Left colon (tissue), 2 donors: ENCODE measurements around the gene NFIB. TPM values are rescaled to one million over a fixed set of nuclear protein-coding genes. Genes with fewer than 3 reads are reported as not detected.
A peak's percentile ranks its signal among the peaks of the same experiment; 100 is the strongest.

Source experiments
- ATAC-seq: fragments of 200-7000 bp; cut with Tn5 transposase; one replicate; pipeline ENCODE4 v1.9.1; 2020; ENCODE audit warnings: mild to moderate bottlenecking, moderate library complexity
- DNase-seq, 2 donors: peaks; one replicate each; pipeline ENCODE4 v3.0.0-alpha.2; 2020
- intact Hi-C, 2 donors: fragments of 100-400 bp; cut with DNase I in 1 of 2; cut with micrococcal nuclease in 1 of 2; formaldehyde crosslinking; loops; one replicate each; pipeline versions ENCODE4 v1.11.2 to v1.14.0; 2022; cut with DNase I, micrococcal nuclease
- long read RNA-seq: library from polyadenylated mRNA; unstranded; transcript quantifications from one replicate; pipeline ENCODE4 v2.0.0, GENCODE V29; 2021
- total RNA-seq, 2 donors: library from RNA; stranded (reverse); fragmentation: NEBNext Ultra II Directional; extraction: Animal tissue kit (Norgen Biotek cat#: 25700); gene quantifications; one replicate each; pipeline ENCODE4 v1.2.1, GENCODE V29; 2021
- donor health status: DM: no; HTN: no; CAD: no.
- donor health status: DM: yes; HTN: yes; CAD: no.

NFIB gene
- total RNA-seq, result 10 to 100 TPM; 45.2 to 74.7 TPM
- long read RNA-seq, full-length matches to known transcripts, result 8 of 25 reads
- long read RNA-seq, partial matches to known transcripts, result 4 of 25 reads
- long read RNA-seq, other reads (novel, unspliced or antisense), result 13 of 25 reads

- intact Hi-C loops, result no loop called here
- DNase-seq (peak in 1 of 2 donors; percentile 45), ATAC-seq (peak; percentile 21)
Observed at GRCh38 chr9:14313951-14314423, at the start of gene NFIB. NFIB (minus strand) TSS chr9:14314141; CDS start chr9:14313511, 630 bp downstream.

GRCh38 chr9:14362175-14362574 is 48.2 kb upstream of the NFIB start:
- DNase-seq (no peak), ATAC-seq (no peak)
- intact Hi-C loops, result no loop called here

- DNase-seq (no peak), ATAC-seq (no peak)
- intact Hi-C loops, result no loop called here
Observed at GRCh38 chr9:14361074-14361473, 47.1 kb upstream of the NFIB start.

GRCh38 chr9:14358523-14358922 is 44.6 kb upstream of the NFIB start:
- DNase-seq, result no peak
- no peak for ATAC-seq
- intact Hi-C loops, result no loop called here

- intact Hi-C loops, result no loop called here
- DNase-seq (no peak), ATAC-seq (no peak)
Observed at GRCh38 chr9:14356351-14357265, 42.7 kb upstream of the NFIB start.

GRCh38 chr9:14354201-14354600 is 40.3 kb upstream of the NFIB start:
- DNase-seq, result no peak
- intact Hi-C loops, result loop anchor here in 1 of 2 donors (5.0 kb wide), 1 partner anchor 922 kb away; no protein-coding TSS in a partner anchor

GRCh38 chr9:14353222-14354056 is 39.5 kb upstream of the NFIB start:
- peak; percentile 77 to 94 for DNase-seq
- peak; percentile 86 for ATAC-seq
- intact Hi-C loops, result loop anchor here in 1 of 2 donors (5.0 kb wide), 1 partner anchor 921 kb away; no protein-coding TSS in a partner anchor

More at GRCh38 chr9:14354201-14354600, 40.3 kb upstream of the NFIB start:
- ATAC-seq, result no peak

GRCh38 chr9:14352503-14352902 is 38.6 kb upstream of the NFIB start:
- intact Hi-C loops, result loop anchor here in 1 of 2 donors (5.0 kb wide), 1 partner anchor 920 kb away; no protein-coding TSS in a partner anchor
- DNase-seq, result no peak
- no peak for ATAC-seq

GRCh38 chr9:14351221-14351836 is 37.4 kb upstream of the NFIB start:
- no peak for ATAC-seq
- intact Hi-C loops, result loop anchor here in 1 of 2 donors (5.0 kb wide), 1 partner anchor 919 kb away; no protein-coding TSS in a partner anchor
- no peak for DNase-seq

- no peak for DNase-seq
- intact Hi-C loops, result loop anchor here in 1 of 2 donors (5.0 kb wide), 1 partner anchor 918 kb away; no protein-coding TSS in a partner anchor
- no peak for ATAC-seq
Observed at GRCh38 chr9:14350754-14351153, 36.8 kb upstream of the NFIB start.

GRCh38 chr9:14350349-14350728 is 36.4 kb upstream of the NFIB start:
- intact Hi-C loops, result loop anchor here in 1 of 2 donors (5.0 kb wide), 1 partner anchor 918 kb away; no protein-coding TSS in a partner anchor
- no peak for DNase-seq
- ATAC-seq, result no peak

GRCh38 chr9:14349447-14350348 is 35.8 kb upstream of the NFIB start:
- ATAC-seq, result no peak
- intact Hi-C loops, result loop anchor here in 1 of 2 donors (5.0 to 10.0 kb wide), 2 partner anchors 325 to 917 kb away; no protein-coding TSS in a partner anchor
- DNase-seq, result no peak

- intact Hi-C loops, result loop anchor here in 1 of 2 donors (10.0 kb wide), 1 partner anchor 324 kb away; no protein-coding TSS in a partner anchor
- DNase-seq, result no peak
Observed at GRCh38 chr9:14349146-14349446, 35.2 kb upstream of the NFIB start.

GRCh38 chr9:14348373-14349145 is 34.6 kb upstream of the NFIB start:
- ATAC-seq (peak; percentile 48), DNase-seq (no peak)

More at GRCh38 chr9:14349146-14349446, 35.2 kb upstream of the NFIB start:
- ATAC-seq, result no peak

GRCh38 chr9:14348123-14348372 is 34.1 kb upstream of the NFIB start:
- peak; percentile 73 for ATAC-seq
- intact Hi-C loops, result loop anchor here in 1 of 2 donors (10.0 kb wide), 1 partner anchor 323 kb away; no protein-coding TSS in a partner anchor
- peak in 1 of 2 donors; percentile 47 for DNase-seq

More at GRCh38 chr9:14348373-14349145, 34.6 kb upstream of the NFIB start:
- intact Hi-C loops, result loop anchor here in 1 of 2 donors (10.0 kb wide), 1 partner anchor 324 kb away; no protein-coding TSS in a partner anchor

GRCh38 chr9:14347406-14348122 is 33.6 kb upstream of the NFIB start:
- DNase-seq (peak in 1 of 2 donors; percentile 51), ATAC-seq (peak; percentile 56)
- intact Hi-C loops, result loop anchor here in 1 of 2 donors (10.0 kb wide), 1 partner anchor 323 kb away; no protein-coding TSS in a partner anchor
